ENCODE measurements around the gene TMTC1.

The TMTC1 gene

GRCh38 chr12:29695026-29695425 lies 88.7 kb downstream of the TMTC1 start:
- TF ChIP-seq, protein P1, sequence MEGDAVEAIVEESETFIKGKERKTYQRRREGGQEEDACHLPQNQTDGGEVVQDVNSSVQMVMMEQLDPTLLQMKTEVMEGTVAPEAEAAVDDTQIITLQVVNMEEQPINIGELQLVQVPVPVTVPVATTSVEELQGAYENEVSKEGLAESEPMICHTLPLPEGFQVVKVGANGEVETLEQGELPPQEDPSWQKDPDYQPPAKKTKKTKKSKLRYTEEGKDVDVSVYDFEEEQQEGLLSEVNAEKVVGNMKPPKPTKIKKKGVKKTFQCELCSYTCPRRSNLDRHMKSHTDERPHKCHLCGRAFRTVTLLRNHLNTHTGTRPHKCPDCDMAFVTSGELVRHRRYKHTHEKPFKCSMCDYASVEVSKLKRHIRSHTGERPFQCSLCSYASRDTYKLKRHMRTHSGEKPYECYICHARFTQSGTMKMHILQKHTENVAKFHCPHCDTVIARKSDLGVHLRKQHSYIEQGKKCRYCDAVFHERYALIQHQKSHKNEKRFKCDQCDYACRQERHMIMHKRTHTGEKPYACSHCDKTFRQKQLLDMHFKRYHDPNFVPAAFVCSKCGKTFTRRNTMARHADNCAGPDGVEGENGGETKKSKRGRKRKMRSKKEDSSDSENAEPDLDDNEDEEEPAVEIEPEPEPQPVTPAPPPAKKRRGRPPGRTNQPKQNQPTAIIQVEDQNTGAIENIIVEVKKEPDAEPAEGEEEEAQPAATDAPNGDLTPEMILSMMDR (IDR thresholded peaks at IDR 0.05; ENCODE audit: borderline replicate concordance, insufficient read depth, low read depth, low read length) = no peak
- H3K4me3 ChIP-seq (ENCODE audit: low read depth, low read length) = no peak overlapping the region

DNA sequence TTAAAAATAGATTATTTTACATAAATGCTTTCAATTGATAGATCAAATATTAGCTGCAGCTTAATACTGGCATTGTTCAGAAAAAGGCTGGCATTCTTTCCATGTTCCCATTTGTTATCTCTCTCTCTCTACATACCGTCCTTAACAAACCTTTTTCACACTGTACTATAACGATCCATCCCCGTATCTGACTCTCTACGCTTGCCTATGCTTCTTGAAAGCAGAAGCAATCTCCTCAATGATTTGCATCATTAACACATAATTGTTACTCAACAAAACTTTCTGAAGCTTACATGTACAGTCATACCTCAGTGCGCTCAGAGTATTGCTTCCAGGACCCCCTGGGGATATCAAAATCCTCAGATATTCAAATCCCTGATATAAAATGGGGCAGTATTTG lies 89.7 kb downstream of the TMTC1 start:
- H3K4me3 ChIP-seq (ENCODE audit: low read depth, low read length) = no peak overlapping the region
- TF ChIP-seq, protein P1 (IDR thresholded peaks at IDR 0.05; ENCODE audit: borderline replicate concordance, insufficient read depth, low read depth, low read length) = no peak

- no peak overlapping the region for H3K4me3 ChIP-seq (ENCODE audit: low read depth, low read length)
- TF ChIP-seq, protein P1 (IDR thresholded peaks at IDR 0.05; ENCODE audit: borderline replicate concordance, insufficient read depth, low read depth, low read length) = no peak
Observed at GRCh38 chr12:29692237-29692636, 91.5 kb downstream of the TMTC1 start.

DNA sequence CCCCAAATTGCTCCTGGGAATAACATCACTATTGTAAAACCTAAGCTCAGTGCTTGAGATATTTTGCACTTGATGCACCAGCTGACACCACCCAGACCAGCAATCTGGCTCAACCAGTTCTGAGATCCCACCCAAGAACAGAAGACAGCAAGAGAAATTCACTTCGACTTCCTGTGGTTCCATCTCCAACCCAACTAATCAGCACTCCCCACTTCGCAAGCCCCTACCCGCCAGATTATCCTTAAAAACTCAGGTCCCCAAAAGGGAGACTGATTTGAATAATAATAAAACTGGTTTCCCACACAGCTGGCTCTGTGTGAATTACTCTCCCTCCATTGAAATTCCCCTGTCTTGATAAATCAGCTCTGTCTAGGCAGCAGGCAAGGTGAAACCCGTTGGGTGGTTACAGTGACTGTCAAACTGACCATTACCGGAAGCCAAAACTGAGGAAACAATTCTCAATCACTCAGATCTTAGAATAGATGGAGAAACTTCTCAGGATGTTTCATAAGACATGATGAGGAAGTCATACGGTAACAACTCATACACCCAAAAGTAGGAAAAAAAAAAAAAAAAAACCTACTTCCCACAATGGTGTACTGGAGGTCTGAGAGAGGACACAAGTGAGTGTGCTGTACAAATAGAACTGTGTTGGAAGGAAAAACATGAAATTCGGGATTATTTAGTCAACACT lies 92.4 kb downstream of the TMTC1 start:
- TF ChIP-seq, protein P1 (IDR thresholded peaks at IDR 0.05; ENCODE audit: borderline replicate concordance, insufficient read depth, low read depth, low read length) = no peak
- no peak overlapping the region for H3K4me3 ChIP-seq (ENCODE audit: low read depth, low read length)

DNA sequence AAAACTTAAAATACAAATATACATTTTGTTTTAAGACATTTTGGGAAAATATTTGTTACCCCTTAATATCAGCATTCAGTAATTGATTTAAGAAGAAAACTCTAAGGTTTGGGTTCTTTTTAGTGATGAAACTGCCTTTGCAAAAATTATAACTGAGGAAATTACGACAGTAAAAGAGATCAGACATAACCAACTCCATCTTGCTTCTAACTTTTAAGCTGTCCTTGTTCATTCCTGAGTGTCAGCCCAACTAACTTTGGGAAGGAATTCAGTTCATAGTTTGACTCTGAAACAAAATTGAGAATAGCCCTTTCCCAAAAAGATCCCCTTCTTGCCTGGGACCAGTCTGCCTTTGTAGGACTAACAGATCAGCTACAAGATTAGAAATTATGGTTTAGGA lies 93.0 kb downstream of the TMTC1 start:
- TF ChIP-seq, protein P1 (IDR thresholded peaks at IDR 0.05; ENCODE audit: borderline replicate concordance, insufficient read depth, low read depth, low read length) = no peak
- no peak overlapping the region for H3K4me3 ChIP-seq (ENCODE audit: low read depth, low read length)

DNA sequence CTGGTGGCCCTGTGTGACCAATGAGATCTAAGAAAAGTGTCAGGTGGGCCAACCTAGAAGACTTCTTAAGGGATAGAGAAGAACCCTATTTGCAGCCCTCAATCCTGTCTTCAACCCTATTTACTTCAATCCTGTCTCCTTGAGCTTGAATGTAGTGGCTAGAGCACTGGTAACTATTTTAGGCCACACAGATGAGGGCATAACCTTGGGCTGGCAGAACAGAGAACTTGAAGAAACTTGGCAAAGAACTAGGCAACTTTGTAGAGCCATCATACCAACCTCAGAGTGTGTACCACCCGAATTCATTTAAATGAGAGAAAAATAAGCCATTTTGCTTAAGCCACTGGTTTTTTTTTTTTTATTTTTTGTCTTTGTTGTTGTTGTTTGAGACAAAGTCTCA lies 94.8 kb downstream of the TMTC1 start:
- H3K4me3 ChIP-seq (ENCODE audit: low read depth, low read length) = no peak overlapping the region
- TF ChIP-seq, protein P1 (IDR thresholded peaks at IDR 0.05; ENCODE audit: borderline replicate concordance, insufficient read depth, low read depth, low read length) = no peak

DNA sequence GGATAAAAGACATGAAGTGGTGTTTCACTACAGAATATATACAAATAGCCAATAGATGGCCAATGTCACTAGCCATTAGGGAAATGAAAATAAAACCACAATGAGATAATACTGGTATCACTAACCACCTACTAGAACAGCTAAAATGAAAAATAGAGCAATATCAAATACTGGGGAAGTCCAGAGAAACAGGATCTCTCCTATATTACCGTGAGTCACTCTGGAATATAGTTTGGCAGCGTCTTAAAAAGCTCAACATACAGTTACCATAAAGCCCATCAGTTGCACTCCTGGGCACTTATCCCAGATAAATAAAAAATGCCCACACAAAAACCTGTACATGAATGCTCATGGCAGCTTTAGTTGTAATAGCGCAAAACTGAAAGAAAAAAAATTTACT lies 101.7 kb downstream of the TMTC1 start:
- H3K4me3 ChIP-seq (ENCODE audit: low read depth, low read length) = no peak overlapping the region
- TF ChIP-seq, protein P1 (IDR thresholded peaks at IDR 0.05; ENCODE audit: borderline replicate concordance, insufficient read depth, low read depth, low read length) = no peak
